Gastroesophageal sphincter (tissue), 3 donors: ENCODE measurements around the gene HPSE2.

ENCODE experiments used
- CTCF ChIP-seq, 4 experiments: fragments of 200-600 bp in 2 of 4; fragments of 450-650 bp in 2 of 4; sonication (generic) in 1 of 4; IDR thresholded peaks; one replicate each; pipeline ENCODE4 v1.5.1; 2017 to 2019; ENCODE audit warnings: antibody characterized with exemption in 4 of 4, mild to moderate bottlenecking in 2 of 4, moderate library complexity in 2 of 4
- EP300 ChIP-seq: sonication (generic); formaldehyde crosslinking; IDR thresholded peaks from one replicate; pipeline ENCODE4 v1.6.1; 2017; ENCODE audit warnings: antibody characterized with exemption, mild to moderate bottlenecking
- POLR2A ChIP-seq, 2 donors: fragments of 450-650 bp; IDR thresholded peaks; one replicate each; pipeline ENCODE4 v1.6.1; 2017; ENCODE audit warnings: antibody characterized with exemption in 2 of 2, mild to moderate bottlenecking in 2 of 2, moderate library complexity in 1 of 2
- POLR2AphosphoS5 ChIP-seq: sonication (generic); formaldehyde crosslinking; IDR thresholded peaks from one replicate; pipeline ENCODE4 v1.6.1; 2017; ENCODE audit warnings: antibody characterized with exemption

GRCh38 chr10:98910546-98910945 lies 325.1 kb downstream of the HPSE2 start:
- no peak for TF ChIP-seq CTCF (IDR thresholded peaks at IDR 0.05)
- TF ChIP-seq POLR2A (IDR thresholded peaks at IDR 0.05), result no peak
- TF ChIP-seq POLR2AphosphoS5, result no peak
- no peak for TF ChIP-seq EP300
